HG02763 (cell line): Measurements from ENCODE around the gene OTOGL.

Experiments
- ATAC-seq: cut with Tn5 transposase; IDR thresholded peaks from one replicate; pipeline ENCODE4 v1.9.1; 2021; ENCODE audit warnings: mild to moderate bottlenecking, moderate library complexity; ENCODE audit not compliant: unreplicated experiment

OTOGL gene

GRCh38 chr12:80422550-80422949, 323.2 kb downstream of the OTOGL start:
- ATAC-seq = no peak
